Mesenteric fat pad (tissue), 1 donor: ENCODE data around the gene FAM131C. TPM values are rescaled to one million over a fixed set of nuclear protein-coding genes. Genes with fewer than 3 reads are reported as not detected.

Experiments used
- DNase-seq: peaks from one replicate; pipeline ENCODE4 v3.0.0-alpha.2; 2020; ENCODE audit warnings: low spot score
- total RNA-seq: library from RNA; stranded (reverse); fragmentation: NEBNext Ultra II Directional; extraction: Animal tissue kit (Norgen Biotek cat#: 25700); gene quantifications from one replicate; pipeline ENCODE4 v1.2.1, GENCODE V29; 2021
- donor health status: DM: yes; HTN: yes; CAD: no.

FAM131C gene
- total RNA-seq, 1 donor from 2014 or later: not detected

DNA sequence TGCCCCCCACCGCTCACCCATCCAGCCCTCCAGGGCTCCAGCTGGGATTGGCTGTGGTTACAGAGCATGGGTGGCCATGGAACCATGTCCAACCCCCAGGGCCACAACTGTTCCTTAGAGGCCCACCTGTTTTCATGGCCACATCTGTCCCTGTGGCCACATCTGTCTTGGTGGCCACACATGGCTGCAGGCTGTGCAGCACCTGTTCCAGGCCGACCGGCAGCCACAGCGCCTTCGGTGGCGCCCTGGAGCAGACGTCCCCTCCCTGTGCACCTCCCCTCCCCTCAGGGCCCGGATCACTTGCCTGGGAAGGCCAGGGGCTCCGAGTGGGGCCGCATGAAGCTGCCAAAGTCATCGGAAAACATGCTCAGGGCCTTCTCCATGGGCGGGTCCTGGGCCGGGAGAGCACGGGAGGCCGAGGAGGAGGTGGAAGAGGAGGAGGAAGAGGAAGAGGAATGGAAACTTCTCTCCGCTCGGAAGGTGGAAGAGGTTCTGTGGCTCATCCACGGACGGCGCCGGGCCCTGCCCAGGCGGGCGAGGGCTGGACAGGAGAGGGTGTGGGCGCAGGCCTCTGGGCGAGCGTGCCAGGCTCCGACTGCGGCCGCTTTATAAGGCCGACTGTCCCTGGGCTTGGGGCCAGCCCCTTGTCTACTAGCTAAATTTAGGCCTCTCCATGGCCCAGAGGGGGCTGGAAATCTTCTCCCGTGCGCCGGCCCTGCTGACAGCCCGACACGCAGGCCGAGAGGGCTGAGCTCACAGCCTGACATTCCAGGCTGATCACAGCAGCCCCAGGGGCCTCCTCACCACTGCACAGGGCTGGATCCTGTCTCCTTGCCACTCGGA is 55.8 kb downstream of the FAM131C start, which contains the start of gene HSPB7:
HSPB7 (minus strand) TSS at position 583 of the 843 bp plus-strand sequence; CDS start at position 503, 80 bp downstream.
- peak; percentile 94 for DNase-seq

DNA sequence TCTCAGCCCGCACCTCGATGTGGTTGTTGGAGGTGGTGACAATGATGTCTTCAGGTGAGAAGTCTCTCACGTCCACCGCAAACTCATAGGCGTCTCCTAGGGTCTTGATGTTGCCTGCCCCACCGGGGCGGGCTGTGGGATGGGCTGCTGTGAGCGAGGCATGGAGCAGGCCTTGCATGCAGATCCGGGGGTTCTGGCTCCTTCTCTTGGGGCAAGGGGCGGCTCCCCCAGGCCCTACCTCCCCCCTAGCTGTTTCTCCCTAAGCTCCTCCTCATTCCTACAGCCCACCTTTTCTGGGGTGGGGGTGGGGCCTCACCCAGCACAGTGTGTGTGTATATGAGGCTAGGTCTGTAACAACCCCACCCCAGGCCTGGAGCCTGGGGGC is 56.4 kb downstream of the FAM131C start:
- DNase-seq: no peak

DNA sequence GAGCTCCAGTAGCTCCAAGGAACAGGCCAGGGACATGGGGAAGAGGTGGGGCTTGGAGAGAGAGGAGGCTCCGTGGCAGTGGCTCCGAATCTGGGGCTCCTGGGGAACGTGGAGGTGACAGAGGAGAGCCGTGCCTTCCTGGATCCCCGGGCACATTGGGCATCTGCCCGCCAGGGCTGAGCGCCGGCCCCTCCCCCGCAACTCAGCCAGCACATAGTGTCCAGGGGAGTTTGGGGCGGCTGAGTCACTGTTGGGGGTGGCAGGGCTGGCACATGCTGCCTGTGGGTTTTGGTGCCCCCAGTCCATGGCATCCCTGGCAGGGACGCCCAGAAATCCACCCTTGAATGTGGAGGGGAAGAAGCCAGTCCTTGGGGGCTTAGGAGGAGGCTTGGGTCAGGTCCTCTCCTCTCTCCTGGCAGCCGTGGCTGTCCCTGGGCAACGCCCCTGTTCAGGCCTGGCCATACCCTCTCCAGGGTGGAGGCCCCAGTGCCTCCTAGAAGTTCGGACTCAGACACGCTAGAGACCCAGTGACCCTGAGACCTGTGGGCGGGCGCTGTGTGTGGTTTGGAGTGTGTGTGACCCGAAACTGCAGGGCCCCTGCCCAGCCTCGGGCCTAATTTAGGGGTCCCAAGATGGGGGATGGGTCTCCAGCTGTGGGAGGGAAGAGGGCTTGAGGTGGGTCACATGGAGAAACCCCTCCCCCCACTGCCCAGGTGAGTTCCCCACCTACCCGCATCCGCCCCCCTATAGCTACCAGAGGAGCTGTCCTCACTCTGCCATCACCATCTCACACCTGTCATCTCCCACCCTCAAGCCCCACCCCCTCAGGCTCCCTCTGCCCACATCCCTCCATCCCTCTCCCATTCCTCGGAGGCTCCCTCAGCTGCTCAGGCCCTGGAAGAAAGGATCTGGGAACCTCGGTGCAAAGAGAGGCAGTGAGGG is 57.2 kb downstream of the FAM131C start:
- no peak for DNase-seq

DNA sequence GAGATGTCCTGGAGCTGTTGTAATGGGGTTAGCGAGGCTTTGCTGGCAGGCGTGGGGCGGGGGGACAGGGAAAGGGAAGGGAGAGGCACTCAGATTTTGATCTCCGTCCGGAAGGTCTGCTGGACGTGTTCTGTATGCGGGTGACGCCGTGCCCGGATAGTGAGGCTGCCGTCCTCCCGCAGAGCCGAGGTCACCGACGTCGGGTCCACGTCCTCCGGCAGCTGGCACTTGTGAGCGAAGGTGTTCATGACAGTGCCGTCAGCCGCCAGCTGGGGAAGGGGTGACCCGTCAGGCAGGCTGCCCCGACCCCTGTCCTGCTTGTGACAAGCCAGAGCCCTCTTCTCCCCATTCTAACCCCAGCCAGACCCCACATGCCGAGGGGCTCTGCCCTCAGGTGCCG is 58.0 kb downstream of the FAM131C start:
- no peak for DNase-seq

DNA sequence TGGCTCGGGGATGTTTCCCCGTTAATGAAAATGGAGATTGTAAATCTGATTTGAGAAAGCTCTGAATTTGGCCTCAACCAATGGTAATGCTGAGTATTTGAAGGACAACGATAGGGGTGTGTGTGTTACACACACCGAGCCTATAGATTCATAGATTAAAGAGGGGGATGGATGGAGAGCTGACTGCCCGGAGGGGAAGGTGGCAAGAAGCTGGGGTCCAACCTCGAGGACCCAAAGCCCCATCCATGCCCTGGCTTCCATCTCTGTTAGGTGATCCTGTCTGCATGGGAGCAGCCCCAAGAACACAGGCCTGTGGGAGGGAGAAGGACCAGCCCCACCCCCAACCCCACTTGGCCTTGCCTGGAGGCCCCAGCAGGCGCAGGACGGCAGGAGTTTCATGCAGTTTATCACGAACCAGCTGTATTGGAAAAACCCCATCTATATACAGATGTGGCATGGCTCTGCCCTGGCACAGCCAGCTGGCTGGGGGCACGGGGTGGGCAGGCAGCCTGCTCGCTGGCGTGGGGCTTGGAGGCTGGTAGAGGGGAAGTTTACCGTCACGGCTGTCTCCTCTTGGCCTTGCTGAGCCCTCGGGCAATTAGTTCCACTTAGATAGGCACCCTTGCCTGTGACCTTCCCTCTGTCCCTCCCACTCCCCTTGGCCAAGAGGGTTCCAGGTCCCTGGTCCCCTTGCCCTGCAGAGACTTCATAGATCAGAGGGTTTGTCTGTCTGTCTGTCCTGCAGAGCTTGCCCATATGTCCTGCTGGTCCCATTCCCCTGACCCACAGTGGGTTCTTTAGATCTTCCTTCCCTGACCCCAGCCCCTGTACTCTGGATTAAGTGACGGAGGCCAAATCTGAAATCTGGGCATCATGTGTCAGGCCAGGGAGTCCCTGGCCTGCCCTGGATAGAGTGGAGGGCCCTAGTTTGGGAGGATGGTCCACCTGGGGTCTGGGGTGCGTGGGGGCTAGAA is 58.7 kb downstream of the FAM131C start:
- DNase-seq: no peak

DNA sequence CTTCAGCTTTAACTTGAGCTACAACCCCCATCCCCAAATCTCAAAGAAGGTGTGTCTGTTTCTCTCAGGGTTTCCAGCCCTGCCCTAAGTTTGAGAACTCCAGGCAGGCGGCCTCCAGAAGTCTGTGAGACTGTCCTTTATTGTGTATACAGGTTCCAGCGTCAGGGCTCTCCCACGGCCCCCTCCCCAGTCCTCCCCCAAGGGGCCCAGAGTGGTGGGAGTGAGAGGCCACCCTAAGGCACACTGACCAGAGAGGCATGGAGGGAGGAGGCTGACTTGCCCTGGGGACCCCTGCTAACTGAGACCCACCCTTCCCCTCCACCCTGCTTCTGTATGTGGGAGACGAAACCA is 59.6 kb downstream of the FAM131C start:
- no peak for DNase-seq

DNA sequence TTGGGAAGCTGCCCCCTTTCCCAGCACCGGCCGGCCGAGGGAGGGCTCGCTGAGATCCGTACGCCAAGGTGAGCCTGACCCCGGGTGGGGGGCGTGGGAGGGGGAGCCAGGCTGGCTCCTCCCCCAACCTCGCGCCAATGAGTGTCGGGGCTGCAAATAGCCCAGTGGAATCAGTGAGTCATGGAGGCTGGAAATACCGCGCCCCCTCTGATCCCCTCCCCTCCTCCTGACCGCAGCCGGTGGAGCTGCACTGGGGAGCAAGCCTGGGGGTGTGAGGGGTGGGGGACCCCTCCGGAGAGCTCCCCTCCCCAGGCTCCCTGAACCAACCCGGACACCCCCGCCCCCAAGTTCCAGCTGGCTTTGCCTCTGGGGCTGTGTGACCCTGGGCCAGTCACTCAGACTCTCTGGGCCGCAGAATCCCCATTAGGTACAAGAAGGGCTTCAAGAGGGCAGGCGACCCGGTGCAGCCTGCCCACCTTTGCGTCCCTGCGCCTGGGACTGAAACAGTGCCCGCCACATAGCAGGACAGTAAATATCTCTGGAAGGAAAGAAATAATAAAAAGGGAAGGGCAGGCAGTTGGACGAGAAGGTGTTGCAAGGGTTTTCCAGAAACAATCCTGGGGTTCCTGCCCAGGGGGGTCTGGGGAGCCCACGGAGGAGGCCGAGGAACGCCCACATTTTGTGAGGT is 60.1 kb downstream of the FAM131C start:
- DNase-seq: no peak

DNA sequence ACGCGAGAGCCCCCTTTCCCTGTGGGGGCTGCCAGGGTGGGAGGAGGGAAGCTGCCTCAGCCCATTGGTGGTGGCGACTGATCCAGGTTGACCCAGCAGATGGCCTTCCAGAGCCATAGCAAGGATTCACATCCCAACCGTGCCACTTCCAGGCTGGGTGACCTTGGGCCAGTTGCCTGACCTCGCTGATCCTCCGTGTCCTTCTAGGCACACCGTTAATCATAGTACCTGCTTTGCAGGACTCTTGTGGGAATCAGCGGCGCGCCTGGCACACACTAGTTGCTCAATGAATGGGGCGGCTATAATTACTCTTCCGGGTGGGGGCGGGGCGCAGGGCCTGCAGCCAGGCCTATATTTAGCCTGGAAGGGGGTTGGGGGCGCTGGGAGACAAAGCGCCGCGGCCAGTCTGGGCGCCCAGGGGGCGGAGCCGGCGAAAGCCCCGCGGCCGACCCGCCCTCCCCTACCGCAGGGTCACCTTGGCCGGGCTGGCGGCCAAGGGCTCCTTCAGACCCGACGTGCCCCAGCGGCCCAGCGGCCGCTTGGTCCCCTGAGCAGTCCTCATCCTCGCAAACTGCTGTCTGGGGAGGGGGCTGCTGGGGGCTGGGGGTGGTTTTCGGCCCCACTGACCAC is 60.7 kb downstream of the FAM131C start:
- no peak for DNase-seq

DNA sequence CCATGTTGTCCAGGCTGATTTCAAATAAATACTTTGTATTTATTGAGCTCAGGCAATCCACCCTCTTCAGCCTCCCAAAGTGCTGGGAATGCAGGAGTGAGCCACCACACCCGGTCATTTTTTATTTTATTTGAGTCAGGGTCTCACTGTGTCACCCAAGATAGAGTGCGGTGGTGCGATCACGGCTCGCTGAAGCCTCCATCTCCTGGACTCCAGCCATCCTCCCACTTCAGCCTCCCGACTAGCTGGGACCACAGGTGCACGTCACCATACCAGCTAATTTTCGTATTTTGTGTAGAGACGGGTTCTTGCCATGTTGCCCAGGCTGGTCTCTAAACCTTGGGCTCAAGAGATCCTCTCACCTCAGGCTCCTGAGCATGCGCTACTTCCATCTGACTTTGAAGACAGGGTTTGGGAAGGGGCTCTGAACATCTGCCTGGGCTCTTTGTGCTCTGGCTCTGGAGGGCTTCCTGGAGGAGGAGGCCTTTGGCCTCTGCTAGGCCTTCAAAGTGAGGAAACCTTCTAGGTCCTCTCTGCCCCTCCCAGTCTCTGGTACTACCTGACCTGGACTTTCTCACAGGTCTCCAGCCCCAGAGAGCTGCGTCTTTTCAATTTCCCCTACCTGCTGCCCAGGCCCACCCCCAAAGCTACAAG is 61.4 kb downstream of the FAM131C start:
- DNase-seq: no peak

DNA sequence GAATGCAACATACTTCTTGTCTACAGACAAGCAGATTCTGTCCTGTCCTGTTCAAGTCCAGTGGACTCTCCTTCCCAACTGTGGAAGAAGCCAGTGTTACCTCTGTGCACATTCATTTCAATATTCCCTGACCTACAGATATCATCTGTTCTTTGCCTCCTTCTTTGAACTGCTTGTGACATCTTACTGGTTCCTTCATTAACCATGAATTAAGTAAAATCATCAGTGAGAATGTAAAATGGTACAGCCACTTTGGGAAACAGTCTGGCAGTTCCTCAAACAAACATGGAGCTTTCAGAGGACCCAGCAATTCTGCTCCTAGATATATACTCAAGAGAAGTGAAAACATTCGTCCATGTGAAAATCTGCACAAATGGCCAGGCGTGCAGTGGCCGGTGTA is 62.6 kb downstream of the FAM131C start:
- no peak for DNase-seq

DNA sequence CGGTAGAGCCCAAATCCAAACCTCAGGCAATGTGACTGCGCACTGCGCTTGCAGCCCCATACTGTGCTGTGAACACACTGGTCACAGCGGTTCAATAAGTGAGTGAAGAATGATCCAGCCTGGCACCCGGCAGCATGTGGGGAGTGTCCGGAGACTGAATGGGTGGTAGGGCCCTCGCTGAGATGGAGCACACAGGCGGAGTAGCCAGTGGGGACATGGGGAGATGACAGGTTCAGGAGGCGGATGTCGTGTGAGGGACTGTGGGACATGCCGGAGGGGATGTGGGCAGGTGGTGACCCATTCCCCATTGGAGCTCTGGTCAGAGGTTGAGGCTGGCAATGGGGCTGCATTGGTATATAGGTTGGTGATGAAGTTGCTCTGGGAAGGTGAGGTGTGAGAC is 63.8 kb downstream of the FAM131C start:
- no peak for DNase-seq

DNA sequence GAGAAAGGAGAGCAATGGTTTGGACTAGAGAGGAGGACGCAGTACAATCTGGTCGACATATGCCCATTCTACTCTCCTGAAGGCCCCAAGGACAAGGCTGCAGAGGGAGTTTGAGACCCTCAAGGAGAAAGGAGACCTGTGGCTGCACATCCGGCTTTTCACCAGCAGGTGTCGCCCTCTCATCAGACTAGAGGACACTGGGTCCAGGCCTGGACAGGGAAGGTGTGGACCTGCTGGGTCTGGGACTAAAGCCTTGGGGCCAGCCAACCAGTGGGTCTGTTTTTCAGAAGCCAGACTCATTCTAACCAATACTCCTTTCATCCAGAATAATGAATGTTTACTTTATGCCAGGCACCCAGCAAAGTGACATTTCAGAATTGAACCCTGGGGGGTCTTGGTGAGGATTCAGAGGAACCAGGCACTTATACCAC is 64.4 kb downstream of the FAM131C start:
- DNase-seq: no peak

Other genes starting within 250 kb of the FAM131C start
- gene SPEN, start 225.9 kb downstream of the FAM131C start, total RNA-seq: 92.0 TPM
- gene ZBTB17, start 97.5 kb downstream of the FAM131C start, total RNA-seq: 29.9 TPM
- not detected for gene SRARP, start 69.4 kb downstream of the FAM131C start, total RNA-seq
- 342 TPM for gene HSPB7, start 55.6 kb downstream of the FAM131C start, total RNA-seq
- 0.39 TPM for gene CLCNKA, start 51.6 kb downstream of the FAM131C start, total RNA-seq
- gene CLCNKB, start 29.9 kb downstream of the FAM131C start, total RNA-seq: 0.35 TPM
- gene EPHA2, start 82.4 kb upstream of the FAM131C start, total RNA-seq: 17.6 TPM
- gene ARHGEF19, start 139.0 kb upstream of the FAM131C start, total RNA-seq: 6.7 TPM
- 1.9 TPM for gene CPLANE2, start 163.5 kb upstream of the FAM131C start, total RNA-seq